GM12872 (cell line): ENCODE data around the gene ITPK1.

Source experiments
- TF ChIP-seq, protein P1 (sequence below): IDR thresholded peaks from 3 replicates; pipeline ENCODE4 v1.5.1; 2011; ENCODE audit warnings: low read depth, mild to moderate bottlenecking, low read length, moderate library complexity; ENCODE audit not compliant: insufficient read depth

ITPK1 gene

DNA sequence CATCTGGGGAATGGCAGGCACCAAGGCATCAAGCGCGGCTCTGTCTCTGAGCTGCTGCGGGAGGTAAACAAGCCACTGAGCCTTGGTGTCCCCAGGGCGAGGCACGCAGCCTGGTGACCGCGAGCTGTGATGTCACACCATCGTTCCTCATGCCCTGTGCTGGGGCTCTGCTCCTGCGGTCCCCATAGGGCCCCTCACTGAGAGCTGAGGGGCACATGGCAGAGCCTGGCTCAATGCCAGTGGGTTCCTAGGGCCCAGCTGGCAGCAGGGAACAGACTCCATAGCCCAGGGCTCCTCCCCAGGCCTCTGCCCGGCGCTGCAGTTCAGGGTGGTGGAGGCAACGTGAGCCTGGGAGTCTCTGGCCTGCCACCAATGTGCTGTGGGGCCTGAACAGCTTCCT, 170.2 kb downstream of the ITPK1 start:
- TF ChIP-seq, protein P1, sequence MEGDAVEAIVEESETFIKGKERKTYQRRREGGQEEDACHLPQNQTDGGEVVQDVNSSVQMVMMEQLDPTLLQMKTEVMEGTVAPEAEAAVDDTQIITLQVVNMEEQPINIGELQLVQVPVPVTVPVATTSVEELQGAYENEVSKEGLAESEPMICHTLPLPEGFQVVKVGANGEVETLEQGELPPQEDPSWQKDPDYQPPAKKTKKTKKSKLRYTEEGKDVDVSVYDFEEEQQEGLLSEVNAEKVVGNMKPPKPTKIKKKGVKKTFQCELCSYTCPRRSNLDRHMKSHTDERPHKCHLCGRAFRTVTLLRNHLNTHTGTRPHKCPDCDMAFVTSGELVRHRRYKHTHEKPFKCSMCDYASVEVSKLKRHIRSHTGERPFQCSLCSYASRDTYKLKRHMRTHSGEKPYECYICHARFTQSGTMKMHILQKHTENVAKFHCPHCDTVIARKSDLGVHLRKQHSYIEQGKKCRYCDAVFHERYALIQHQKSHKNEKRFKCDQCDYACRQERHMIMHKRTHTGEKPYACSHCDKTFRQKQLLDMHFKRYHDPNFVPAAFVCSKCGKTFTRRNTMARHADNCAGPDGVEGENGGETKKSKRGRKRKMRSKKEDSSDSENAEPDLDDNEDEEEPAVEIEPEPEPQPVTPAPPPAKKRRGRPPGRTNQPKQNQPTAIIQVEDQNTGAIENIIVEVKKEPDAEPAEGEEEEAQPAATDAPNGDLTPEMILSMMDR, result no peak

DNA sequence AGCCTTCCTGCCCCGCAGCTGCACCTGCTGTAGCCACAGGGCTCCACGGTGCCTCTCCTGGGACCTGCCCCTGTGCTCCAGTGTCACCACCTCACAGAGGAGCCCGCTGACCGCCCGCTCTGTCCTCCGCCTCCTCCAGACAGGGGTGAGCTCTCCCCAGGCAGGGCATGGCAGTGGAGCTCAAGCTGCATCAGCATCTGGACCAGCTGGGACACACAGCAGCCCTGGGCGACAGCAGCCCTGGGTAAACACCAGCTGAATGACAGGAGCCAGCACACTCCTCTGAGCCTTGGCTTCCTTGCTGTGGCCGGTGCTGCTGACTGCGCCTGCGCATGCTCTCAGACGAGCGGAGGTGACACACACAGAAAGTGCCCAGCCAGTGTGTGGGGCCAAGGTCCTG, 170.7 kb downstream of the ITPK1 start:
- TF ChIP-seq, protein P1, result no peak

DNA sequence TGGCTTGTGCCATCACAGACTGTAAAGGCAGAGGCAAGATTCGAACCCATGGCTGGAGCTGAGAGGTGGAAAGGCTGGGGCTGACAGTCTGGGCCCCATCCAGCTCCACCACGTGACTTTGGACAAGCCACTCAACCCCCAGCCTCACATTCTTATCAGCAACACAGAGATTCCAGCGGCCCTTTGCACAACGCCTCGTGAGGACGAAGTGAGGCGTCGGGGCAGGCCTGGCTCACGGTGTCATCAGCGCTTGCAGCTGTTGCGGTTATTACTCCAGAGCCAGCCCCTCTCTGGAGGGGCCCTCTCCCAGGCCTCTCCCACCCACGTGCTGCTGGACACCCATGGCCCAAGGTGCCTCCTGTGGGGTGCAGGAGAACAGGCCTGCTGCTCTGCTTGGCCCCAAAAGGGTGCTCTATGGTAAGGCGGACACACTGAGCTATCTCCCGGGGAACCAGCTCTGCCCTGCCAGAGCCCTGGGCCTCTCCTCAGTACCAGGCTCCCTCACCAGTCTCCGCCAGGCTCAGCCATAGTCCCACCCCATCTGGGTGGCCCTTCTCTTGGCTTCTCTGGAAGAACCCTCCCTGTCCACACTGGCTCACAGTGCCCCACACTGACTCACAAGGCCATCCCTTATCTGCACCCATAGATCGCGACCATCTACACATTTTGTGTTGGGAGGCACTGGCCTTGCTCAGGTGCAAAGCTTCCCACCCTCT, 171.7 kb downstream of the ITPK1 start:
- TF ChIP-seq, protein P1, result no peak

DNA sequence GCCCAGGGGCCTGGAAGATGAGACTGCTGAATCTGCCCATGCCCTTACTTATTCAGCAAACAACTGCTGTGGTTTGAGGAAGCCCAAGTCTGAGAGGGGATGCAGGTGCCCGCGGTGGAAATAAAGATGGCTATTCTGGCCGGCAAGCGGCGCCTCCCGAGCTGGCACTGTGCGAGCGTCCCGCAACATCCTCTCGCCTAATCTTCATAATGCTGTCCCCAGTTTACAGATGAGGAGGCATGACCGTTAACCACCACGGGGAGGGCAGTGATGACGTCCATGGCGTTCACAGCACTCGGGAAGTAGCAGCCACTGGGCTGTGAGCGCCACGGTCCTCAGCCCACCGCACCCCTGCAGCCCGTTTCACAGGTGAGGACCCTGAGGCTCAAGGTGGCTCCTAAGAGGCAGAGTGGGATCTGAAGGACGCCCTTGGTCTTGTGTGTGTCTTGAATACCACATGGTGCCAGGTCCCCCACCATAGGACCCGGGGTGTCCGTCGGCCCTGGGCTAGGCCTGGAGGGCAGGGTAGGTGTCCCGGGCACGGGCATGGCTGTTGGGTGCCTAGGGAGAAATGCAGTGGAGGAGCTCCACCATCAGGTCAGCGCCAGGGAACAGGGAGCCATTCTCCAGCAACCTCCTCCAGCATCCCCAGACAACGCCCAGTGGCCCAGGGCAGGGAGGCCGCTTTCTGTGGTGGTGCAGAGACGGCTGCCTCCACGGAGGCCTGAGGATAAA, 172.6 kb downstream of the ITPK1 start:
- TF ChIP-seq, protein P1, result no peak

DNA sequence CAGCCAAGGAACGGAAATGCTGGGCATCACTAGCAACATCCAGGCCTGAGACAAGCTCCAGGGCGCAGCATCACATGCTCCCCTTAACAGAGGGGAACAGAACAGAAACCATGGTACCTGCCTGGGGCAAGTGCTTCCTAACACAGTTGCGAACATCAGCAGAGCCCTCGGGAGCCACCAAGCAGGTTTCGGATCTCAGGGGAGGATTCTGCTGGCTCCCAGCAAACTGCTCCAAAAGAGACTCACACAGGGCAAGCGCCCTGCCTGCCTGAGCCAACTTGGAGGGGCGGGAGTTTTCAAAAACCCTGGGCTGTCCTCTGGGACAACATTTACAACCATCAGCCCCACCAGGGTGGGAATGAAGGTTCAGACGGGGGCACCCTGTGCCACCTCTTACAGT, 173.1 kb downstream of the ITPK1 start:
- TF ChIP-seq, protein P1, result no peak

DNA sequence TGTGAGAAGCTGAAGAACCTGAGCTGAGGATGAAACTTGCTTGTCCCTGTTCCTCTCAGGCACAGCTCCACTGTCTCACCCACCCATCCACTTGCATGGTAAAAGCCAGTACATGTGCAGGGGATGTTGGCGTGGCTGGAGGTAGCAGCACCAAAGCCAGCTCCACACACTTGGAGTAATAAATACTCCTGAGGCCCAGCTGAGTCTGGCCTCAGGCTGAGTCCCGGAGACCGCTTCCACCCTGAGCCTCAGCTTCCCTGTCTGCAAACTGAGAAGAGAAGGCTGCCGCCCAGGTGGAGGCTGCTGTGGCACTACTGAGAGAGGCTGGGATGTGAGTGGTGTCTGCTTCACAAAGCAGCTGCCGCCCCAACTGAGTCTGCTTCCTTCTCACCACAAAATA, 173.6 kb downstream of the ITPK1 start:
- TF ChIP-seq, protein P1, result no peak

DNA sequence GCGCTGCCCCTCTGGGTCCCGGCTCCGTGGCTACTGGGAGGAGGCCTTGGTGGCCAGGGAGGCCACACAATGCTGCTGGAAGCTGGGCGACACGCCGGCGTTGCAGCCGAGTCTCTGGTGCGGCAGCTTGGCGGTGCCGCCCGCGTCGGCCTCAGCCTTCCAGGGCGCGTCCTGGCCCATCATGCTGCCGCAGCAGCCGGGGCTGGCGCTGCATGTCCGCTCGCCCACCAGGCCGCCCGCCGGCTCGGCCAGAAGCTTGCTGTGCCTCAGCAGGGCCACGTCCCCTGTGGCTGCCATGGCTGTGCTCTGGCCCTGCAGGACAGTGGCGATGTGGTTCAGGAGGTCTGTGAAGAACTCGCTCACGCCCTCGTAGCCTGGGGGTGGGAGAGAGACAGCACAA, 174.2 kb downstream of the ITPK1 start:
- TF ChIP-seq, protein P1, result no peak
